Ishikawa (cell line): ENCODE data around the gene D2HGDH.

Source experiments
- CEBPB ChIP-seq: IDR thresholded peaks from 2 replicates; pipeline ENCODE4 v1.6.1; 2012
- EGR1 ChIP-seq: IDR thresholded peaks from 2 replicates; pipeline ENCODE4 v1.6.1; 2012
- EP300 ChIP-seq: IDR thresholded peaks from 2 replicates; pipeline ENCODE4 v1.6.1; 2012; ENCODE audit warnings: borderline replicate concordance
- FOXM1 ChIP-seq: IDR thresholded peaks from 2 replicates; pipeline ENCODE4 v1.6.1; 2012; ENCODE audit warnings: low read depth, borderline replicate concordance
- MAX ChIP-seq: IDR thresholded peaks from 2 replicates; pipeline ENCODE4 v1.6.1; 2012
- NFIC ChIP-seq: IDR thresholded peaks from 2 replicates; pipeline ENCODE4 v1.6.1; 2012
- REST ChIP-seq: IDR thresholded peaks from 2 replicates; pipeline ENCODE4 v1.6.1; 2012; ENCODE audit warnings: low read depth, mild to moderate bottlenecking
- TAF1 ChIP-seq: IDR thresholded peaks from 2 replicates; pipeline ENCODE4 v1.6.1; 2012; ENCODE audit warnings: low read depth, mild to moderate bottlenecking

GRCh38 chr2:241730671-241731293 is 3.6 kb upstream of the D2HGDH start:
- TF ChIP-seq MAX (no peak), NFIC (no peak), FOXM1 (no peak), REST (no peak), EGR1 (no peak), EP300 (no peak), CEBPB (no peak), TAF1 (no peak)
